ENCODE results near the gene ACAD11. TPM values are rescaled to one million over a fixed set of nuclear protein-coding genes. Genes with fewer than 3 reads are reported as not detected.
"Not testable (repeated sequence)": the region's sequence is repeated elsewhere in the genome, so short reads cannot be mapped to it uniquely, and the experiment has no call there.

Gene ACAD11
- total RNA-seq, 2 experiments from 2014 or later = 11.8 to 13.0 TPM

DNA sequence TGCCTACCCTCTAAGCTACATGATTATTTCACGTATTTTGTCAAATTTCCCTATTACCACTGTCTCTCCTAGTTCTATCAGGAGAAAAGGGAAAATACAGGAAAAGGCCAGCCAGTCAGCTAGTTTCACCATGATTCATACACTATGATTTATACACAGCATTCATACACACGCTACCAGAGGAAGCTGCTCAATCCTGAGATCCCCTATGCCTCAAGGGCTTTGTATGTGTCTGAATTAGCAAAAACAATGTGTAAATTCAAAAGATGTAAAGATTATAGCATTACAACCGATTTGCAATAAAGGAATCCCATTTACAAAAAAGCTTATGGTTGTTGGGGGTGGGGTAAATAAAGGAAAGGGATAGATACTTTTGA is 65.7 kb downstream of the ACAD11 start:
- H3K9me3 Mint-ChIP-seq = no peaks in the 10 kb centered on the region
- no peak overlapping the region for H3K4me3 Mint-ChIP-seq
- H3K36me3 Mint-ChIP-seq (ENCODE audit: low read depth) = peaks cover 10% of the 10 kb centered on the region
- POLR2A ChIA-PET = no interaction called here
- no peaks in the 10 kb centered on the region for H3K27me3 Mint-ChIP-seq
- CTCF ChIA-PET = no interaction called here
- no peak overlapping the region for H3K27ac Mint-ChIP-seq
- peaks cover 2% of the 10 kb centered on the region for H3K4me1 Mint-ChIP-seq
- no peak for DNase-seq

DNA sequence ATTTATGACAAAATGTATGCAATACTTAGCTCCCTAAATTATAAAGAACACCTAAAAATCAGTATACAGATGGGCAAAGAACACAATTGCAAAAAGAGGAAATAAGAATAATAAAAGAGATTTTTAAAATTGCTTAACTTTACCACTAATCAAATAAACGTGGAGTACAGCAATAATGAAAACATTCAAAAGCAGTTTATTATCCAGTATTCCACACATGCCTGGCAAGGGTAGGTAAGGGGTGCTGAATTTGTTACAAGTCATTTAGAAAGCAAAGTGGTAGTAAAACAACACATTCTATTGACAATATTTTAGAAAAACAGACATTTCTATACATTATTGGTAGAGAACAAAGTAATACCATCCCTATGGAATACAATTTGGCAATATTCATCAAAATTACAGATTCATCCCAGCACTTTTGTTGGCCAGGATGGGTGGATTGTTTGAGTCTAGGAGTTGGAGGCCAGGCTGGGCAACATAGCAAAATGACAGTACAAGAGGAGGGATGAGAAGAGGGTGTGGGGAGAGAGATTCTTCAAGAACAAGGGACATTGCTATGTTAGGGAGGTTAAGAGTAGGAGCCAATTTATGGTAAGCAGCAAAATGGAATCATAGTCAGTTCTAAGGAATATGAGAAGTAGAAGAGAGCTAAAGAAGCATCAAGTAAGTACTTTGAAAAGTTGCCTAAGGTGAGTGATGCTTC is 66.2 kb downstream of the ACAD11 start:
- Mint-ChIP-seq H3K27me3 (no peaks in the 10 kb centered on the region), H3K4me1 (peaks cover 2% of the 10 kb centered on the region), H3K36me3 (ENCODE audit: low read depth) (peaks cover 6% of the 10 kb centered on the region), H3K4me3 (no peak overlapping the region), H3K9me3 (no peaks in the 10 kb centered on the region), H3K27ac (no peak overlapping the region)
- CTCF ChIA-PET = no interaction called here
- POLR2A ChIA-PET = no interaction called here
- DNase-seq = no peak

DNA sequence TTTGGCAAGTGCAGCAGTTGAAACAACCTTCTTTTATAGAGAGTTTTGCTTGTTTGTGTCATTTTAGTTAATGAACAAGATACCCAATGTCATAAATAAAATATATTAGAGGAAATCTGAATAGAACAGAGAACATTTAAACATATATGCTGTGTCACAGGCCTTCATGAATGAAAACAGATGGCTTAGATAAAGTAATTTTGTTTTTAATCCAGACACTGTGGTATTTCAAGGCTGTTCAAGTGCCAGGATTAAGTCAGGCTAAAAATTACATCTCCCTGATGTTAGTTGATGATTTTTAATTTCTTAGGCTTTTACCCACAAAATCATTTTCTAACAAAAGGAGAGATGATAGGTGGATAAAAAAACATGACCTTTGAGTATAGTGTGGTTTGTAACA is 67.4 kb downstream of the ACAD11 start:
- Mint-ChIP-seq H3K36me3 (ENCODE audit: low read depth) (peaks cover 5% of the 10 kb centered on the region), H3K27me3 (no peaks in the 10 kb centered on the region), H3K4me3 (no peak overlapping the region), H3K27ac (no peak overlapping the region), H3K4me1 (peaks cover 2% of the 10 kb centered on the region), H3K9me3 (no peaks in the 10 kb centered on the region)
- DNase-seq = no peak
- ChIA-PET POLR2A (no interaction called here), CTCF (no interaction called here)

DNA sequence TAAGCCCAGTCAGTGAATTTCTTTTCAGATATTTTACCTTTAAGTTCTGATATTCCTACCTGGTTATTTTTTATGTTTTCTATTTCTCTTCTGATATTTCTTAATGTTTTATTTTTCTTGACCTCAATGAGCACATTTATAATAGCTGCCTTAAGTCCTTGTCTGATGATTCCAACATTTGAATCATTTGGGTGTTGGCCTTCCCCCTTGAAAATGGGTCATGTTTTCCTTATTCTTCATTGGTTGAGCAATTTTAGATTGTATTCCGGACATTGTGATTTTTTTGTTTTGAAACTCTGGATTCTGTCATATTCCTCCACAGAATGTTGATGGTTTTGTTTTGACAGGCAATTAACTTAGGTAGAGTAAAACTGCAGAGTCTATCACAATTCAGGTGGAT is 72.2 kb downstream of the ACAD11 start:
- Mint-ChIP-seq H3K27ac (no peak overlapping the region), H3K4me1 (no peaks in the 10 kb centered on the region), H3K4me3 (no peak overlapping the region), H3K27me3 (no peaks in the 10 kb centered on the region), H3K9me3 (no peaks in the 10 kb centered on the region), H3K36me3 (ENCODE audit: low read depth) (peaks cover 3% of the 10 kb centered on the region)
- DNase-seq = no peak
- ChIA-PET POLR2A (no interaction called here), CTCF (no interaction called here)

DNA sequence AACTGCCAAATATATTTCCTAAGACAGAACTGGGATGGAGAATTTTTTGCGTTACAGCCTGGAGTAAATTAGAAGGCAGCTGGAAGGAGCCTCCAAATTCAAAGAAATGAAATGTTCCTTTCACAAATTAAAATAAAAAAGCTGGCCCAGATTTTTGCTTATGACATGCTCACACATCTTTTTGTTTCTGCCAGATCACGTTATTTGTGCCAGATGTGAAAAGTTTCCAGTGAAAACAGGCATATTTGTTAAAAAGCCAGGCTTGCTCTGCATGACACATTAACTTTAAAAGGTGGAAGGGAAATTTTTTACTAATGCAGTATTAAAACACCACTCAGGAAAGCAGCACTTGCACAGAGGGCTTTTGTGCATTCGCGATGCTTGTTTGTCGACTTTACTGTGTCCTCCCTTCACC is 85.8 kb downstream of the ACAD11 start:
- H3K4me1 Mint-ChIP-seq = no peaks in the 10 kb centered on the region
- H3K9me3 Mint-ChIP-seq = no peaks in the 10 kb centered on the region
- no peak for DNase-seq
- no peak overlapping the region for H3K27ac Mint-ChIP-seq
- H3K27me3 Mint-ChIP-seq = no peaks in the 10 kb centered on the region
- peaks cover 28% of the 10 kb centered on the region for H3K36me3 Mint-ChIP-seq (ENCODE audit: low read depth)
- ChIA-PET CTCF (no interaction called here), POLR2A (no interaction called here)
- no peak overlapping the region for H3K4me3 Mint-ChIP-seq

DNA sequence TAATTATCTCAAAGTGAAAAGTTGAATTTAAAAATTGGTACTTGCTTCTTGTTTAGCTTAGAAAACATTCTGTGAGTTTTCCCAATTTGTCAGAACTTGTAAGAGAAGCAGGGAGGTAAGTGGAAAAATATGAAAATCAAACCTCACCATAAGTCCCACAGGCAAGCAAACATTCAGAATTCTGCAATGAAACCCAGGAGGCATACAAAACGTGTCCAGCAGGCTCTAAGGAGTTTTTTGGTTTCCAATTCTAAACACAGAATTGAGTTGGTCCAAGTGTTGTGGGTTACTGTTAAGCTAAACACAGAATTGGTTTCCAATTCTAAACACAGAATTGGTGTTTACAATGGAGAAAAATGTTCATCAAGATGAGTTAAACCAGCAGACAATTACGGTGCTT is 89.6 kb downstream of the ACAD11 start:
- no peak overlapping the region for H3K27ac Mint-ChIP-seq
- ChIA-PET CTCF (interaction anchor here (2.1 kb wide), 1 partner anchor 19 kb away, joined by 4 read pairs; no protein-coding TSS in a partner anchor), POLR2A (no interaction called here)
- H3K27me3 Mint-ChIP-seq = no peaks in the 10 kb centered on the region
- H3K4me1 Mint-ChIP-seq = no peaks in the 10 kb centered on the region
- H3K4me3 Mint-ChIP-seq = no peak overlapping the region
- peaks cover 17% of the 10 kb centered on the region for H3K36me3 Mint-ChIP-seq (ENCODE audit: low read depth)
- no peaks in the 10 kb centered on the region for H3K9me3 Mint-ChIP-seq
- DNase-seq = no peak

DNA sequence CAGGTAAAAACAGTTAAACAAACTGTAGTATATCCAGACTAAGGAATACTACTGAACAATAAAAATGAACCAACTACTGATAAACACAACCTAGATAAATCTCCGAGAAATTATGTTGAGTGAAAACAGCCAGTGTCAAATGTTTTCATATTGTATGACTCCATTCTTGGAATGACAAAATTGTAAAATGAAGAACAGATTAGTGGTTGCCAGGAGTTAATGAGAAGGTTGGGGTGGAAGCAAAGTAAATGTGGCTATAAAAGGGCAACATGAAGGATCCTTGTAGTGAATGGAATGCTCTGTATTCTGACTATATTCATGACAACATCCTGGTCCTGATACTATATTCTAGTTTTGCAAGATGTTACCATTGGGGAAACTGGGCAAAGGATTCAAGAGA is 90.0 kb downstream of the ACAD11 start:
- CTCF ChIA-PET = interaction anchor here (2.1 kb wide), 1 partner anchor 19 kb away, joined by 4 read pairs; no protein-coding TSS in a partner anchor
- H3K4me3 Mint-ChIP-seq = no peak overlapping the region
- H3K27ac Mint-ChIP-seq = no peak overlapping the region
- H3K27me3 Mint-ChIP-seq = no peaks in the 10 kb centered on the region
- peaks cover 21% of the 10 kb centered on the region for H3K36me3 Mint-ChIP-seq (ENCODE audit: low read depth)
- POLR2A ChIA-PET = no interaction called here
- no peak for DNase-seq
- H3K9me3 Mint-ChIP-seq = no peaks in the 10 kb centered on the region
- no peaks in the 10 kb centered on the region for H3K4me1 Mint-ChIP-seq

DNA sequence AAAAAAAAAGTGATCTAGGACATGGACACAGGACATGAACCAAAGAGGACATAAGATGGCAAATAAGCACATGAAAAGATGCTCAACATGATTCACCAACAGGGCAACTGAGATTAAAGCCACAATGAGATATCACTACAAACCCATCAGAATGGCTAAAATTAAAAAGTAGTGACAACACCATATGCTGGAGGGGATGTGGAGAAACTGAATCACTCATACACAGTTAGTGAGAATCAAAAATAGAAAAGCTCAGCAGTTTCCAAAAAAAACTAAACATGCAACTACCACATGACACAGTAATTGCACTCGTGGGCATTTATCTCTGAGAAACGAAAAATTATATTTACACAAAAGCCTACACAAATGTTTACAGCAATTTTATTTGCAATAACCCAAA is 90.5 kb downstream of the ACAD11 start:
- Mint-ChIP-seq H3K27ac (no peak overlapping the region), H3K4me3 (no peak overlapping the region), H3K27me3 (no peaks in the 10 kb centered on the region), H3K9me3 (no peaks in the 10 kb centered on the region), H3K4me1 (no peaks in the 10 kb centered on the region), H3K36me3 (ENCODE audit: low read depth) (peaks cover 22% of the 10 kb centered on the region)
- DNase-seq = no peak
- POLR2A ChIA-PET = no interaction called here
- CTCF ChIA-PET = interaction anchor here (2.1 kb wide), 1 partner anchor 18 kb away, joined by 4 read pairs; no protein-coding TSS in a partner anchor

DNA sequence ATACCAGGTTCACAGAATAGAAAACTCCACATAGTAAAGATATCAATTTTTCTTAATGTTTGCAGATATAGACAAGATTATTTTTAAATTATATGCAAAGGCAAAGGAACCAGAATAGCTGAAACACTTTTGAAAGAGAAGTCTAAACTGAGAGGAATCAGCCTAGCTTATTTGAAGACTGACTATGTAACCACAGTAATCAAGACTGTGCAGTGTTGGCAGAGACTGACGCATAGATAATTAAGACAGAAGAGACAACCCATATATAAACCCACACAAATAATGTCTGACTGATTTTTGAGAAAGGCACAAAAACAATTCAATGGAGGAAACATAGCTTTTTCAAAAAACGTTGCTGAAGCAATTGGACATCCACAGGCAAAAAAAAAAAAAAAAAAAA is 91.2 kb downstream of the ACAD11 start:
- H3K4me3 Mint-ChIP-seq = no peak overlapping the region
- POLR2A ChIA-PET = no interaction called here
- H3K27ac Mint-ChIP-seq = no peak overlapping the region
- DNase-seq = no peak
- CTCF ChIA-PET = interaction anchor here (2.1 kb wide), 1 partner anchor 18 kb away, joined by 4 read pairs; no protein-coding TSS in a partner anchor
- no peaks in the 10 kb centered on the region for H3K9me3 Mint-ChIP-seq
- peaks cover 20% of the 10 kb centered on the region for H3K36me3 Mint-ChIP-seq (ENCODE audit: low read depth)
- H3K27me3 Mint-ChIP-seq = no peaks in the 10 kb centered on the region
- H3K4me1 Mint-ChIP-seq = no peaks in the 10 kb centered on the region

DNA sequence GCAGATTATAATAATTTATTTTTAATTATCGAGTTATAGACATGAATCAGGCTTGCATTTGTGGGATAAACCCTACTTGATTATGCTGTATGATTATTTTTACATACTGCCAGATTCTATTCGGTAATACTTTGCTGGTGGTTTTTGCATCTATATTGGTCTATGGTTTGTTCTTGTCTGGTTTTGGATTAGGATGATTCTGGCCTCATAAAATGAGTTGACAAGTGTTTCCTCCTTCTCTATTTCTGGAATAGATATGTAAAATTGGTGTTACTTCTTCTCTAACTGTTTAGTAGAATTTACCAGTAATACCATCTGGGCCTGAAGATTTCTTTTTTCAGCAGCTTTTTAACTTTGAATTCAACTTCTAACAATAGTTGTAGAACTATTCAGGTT is 95.5 kb downstream of the ACAD11 start:
- Mint-ChIP-seq H3K27ac (no peak overlapping the region), H3K36me3 (ENCODE audit: low read depth) (peaks cover 7% of the 10 kb centered on the region), H3K4me1 (no peaks in the 10 kb centered on the region), H3K4me3 (no peak overlapping the region), H3K27me3 (no peaks in the 10 kb centered on the region), H3K9me3 (no peaks in the 10 kb centered on the region)
- DNase-seq = no peak
- ChIA-PET CTCF (no interaction called here), POLR2A (no interaction called here)

DNA sequence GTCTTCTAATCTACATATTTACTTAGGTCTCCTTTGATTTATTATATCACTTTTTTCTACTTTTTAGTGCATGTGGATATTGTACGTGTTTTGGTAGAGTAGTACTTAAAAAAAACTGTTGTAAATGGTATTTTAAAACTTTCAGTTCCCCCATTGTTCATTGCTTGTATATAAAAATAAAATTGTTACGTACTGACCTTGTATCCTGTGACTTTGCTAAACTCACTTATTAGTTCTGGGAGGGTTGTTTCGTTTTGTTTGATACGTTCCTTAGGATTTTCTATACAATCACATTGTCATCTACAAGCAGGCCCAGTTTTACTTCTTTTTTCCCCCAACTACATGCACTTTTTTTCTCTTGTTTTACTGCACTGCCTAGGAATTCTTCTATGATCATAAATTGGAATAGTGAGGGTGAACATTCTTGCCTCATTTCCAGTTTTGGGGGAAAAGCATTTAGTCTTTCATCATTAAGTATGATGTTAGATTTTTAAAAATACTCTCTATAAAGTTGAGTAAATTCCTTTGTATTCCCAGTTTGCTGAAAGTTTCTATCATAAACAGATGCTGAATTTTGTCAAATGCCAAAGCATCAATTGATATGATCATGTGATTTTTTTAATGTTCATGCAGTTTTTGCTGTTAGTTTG is 96.1 kb downstream of the ACAD11 start:
- Mint-ChIP-seq H3K4me1 (no peaks in the 10 kb centered on the region), H3K27me3 (no peaks in the 10 kb centered on the region), H3K36me3 (ENCODE audit: low read depth) (peaks cover 7% of the 10 kb centered on the region), H3K27ac (no peak overlapping the region), H3K4me3 (no peak overlapping the region), H3K9me3 (no peaks in the 10 kb centered on the region)
- DNase-seq = no peak
- ChIA-PET CTCF (no interaction called here), POLR2A (no interaction called here)

DNA sequence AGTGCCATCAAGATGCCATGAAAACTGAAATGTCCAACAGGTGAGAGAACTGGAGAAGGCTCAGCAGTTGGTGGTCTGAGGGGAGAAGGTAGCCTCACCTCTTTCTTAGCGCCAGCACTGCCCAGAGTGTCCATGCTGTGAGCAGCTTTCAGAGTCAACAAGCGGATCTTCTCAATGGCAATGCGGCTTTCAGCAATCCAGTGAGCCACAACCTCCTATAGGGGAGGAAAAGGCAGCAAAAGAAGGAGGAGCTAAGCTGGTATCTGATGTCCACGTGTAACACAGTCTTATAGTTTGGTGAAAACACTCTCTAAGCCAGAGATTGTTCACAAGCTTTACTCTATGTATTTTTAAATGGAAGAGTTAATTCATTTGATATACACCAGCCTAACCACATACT is 98.6 kb downstream of the ACAD11 start:
- Mint-ChIP-seq H3K36me3 (ENCODE audit: low read depth) (peaks cover 7% of the 10 kb centered on the region), H3K9me3 (no peaks in the 10 kb centered on the region), H3K27me3 (no peaks in the 10 kb centered on the region), H3K4me3 (no peak overlapping the region), H3K4me1 (no peaks in the 10 kb centered on the region), H3K27ac (no peak overlapping the region)
- POLR2A ChIA-PET = no interaction called here
- CTCF ChIA-PET = no interaction called here
- no peak for DNase-seq

DNA sequence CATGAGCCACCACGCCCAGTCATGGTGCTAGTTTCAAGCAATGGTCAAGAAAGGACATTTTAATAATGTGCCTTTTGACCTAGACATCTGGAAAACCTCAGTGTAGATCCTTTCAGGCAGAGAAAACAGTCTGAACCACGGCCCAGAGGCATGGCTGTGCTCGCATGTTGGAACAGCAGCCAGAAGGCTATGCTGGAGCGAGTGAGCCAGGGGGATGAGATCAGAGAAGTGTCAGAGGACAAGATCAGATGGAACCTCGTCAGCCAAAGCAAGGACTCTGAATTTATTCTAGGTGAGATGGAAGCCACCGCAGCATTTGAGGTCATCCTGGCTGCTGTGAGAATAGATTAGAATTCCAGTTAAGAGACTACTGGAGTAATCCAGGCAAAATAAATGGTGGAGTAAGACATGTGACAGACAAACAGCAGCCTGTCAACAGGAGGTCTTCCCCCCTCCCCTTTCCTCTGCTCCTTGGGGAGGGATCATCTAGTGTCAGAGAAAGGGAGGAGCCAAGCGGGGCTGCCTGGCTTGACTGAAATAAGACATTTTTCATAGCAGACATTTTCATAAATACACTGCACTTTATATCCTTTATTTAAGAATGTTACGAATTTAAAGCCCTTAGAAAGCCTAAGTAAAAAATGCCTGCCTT is 103.0 kb downstream of the ACAD11 start:
- ChIA-PET POLR2A (no interaction called here), CTCF (interaction anchor here (1.5 kb wide), 1 partner anchor 21 kb away, joined by 5 read pairs; no protein-coding TSS in a partner anchor)
- no peaks in the 10 kb centered on the region for H3K27me3 Mint-ChIP-seq
- no peaks in the 10 kb centered on the region for H3K4me1 Mint-ChIP-seq
- H3K36me3 Mint-ChIP-seq (ENCODE audit: low read depth) = no peaks in the 10 kb centered on the region
- DNase-seq = no peak
- H3K9me3 Mint-ChIP-seq = no peaks in the 10 kb centered on the region
- H3K4me3 Mint-ChIP-seq = no peak overlapping the region
- no peak overlapping the region for H3K27ac Mint-ChIP-seq

DNA sequence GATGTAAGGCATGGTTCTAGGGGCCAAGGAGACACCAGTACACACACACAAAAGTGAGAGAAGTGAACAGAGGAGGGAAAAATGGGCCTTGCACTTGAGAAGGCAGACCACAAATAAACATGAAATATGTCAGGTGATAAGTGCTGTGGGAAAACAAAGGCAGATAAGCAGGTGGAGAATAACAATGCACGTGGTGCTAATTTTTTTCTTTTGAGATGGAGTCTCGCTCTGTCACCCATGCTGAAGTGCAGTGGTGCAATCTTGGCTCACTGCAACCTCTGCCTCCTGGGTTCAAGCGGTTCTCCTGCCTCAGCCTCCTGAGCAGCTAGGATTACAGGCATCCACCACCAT is 103.6 kb downstream of the ACAD11 start:
- CTCF ChIA-PET, H3K9me3 Mint-ChIP-seq: not testable (repeated sequence)

More for the DNA sequence above, 103.6 kb downstream of the ACAD11 start:
- DNase-seq; H3K4me1 Mint-ChIP-seq; H3K27me3 Mint-ChIP-seq; H3K27ac Mint-ChIP-seq; POLR2A ChIA-PET; H3K36me3 Mint-ChIP-seq (ENCODE audit: low read depth); H3K4me3 Mint-ChIP-seq: not testable (repeated sequence)
